HUES6 (cell line): ENCODE results near the gene GSTA2.

Experiments
- H3K27ac ChIP-seq: 2 replicates; pipeline ENCODE4 v1.7.0; 2013; ENCODE audit warnings: low read depth, mild to moderate bottlenecking, low read length, inconsistent platforms
- H3K27me3 ChIP-seq: 2 replicates; pipeline ENCODE4 v1.6.1; 2013; ENCODE audit warnings: low read length; ENCODE audit not compliant: control insufficient read depth, insufficient read depth
- H3K36me3 ChIP-seq: 2 replicates; pipeline ENCODE4 v1.6.1; 2013; ENCODE audit warnings: low read length; ENCODE audit not compliant: control insufficient read depth, insufficient read depth
- H3K4me1 ChIP-seq: 2 replicates; pipeline ENCODE4 v1.6.1; 2013; ENCODE audit warnings: low read length; ENCODE audit not compliant: control insufficient read depth, insufficient read depth
- H3K4me3 ChIP-seq: 2 replicates; pipeline ENCODE4 v1.5.1; 2013; ENCODE audit warnings: low read depth, low read length
- H3K9ac ChIP-seq: one replicate; pipeline ENCODE4 v1.6.1; 2013; ENCODE audit warnings: mild to moderate bottlenecking, low read length
- H3K9me3 ChIP-seq: 2 replicates; pipeline ENCODE4 v1.6.1; 2013; ENCODE audit warnings: low read depth, low read length; ENCODE audit not compliant: control insufficient read depth, insufficient read depth

Gene GSTA2

DNA sequence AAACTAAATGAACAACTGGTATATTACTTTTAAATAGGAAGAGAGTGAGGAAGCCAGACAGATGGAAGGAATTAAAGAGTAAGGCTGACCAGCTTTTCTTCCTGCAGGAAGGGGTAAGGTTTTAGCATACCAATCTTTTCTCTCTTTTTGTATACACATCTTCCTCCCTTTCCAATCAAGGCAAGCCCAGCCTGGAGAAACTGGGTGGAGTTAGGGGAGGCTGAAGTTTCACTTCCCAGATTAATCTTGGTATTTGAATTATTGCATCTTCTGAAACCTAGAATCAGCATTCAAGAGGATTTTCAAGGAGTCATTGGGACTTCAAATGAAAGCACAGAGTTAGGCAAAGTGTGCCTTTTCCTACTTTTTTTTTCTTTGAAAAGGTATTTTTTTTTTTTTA, 59.2 kb downstream of the GSTA2 start:
- H3K9ac ChIP-seq = no peak overlapping the region
- H3K4me1 ChIP-seq = no peaks in the 10 kb centered on the region
- H3K9me3 ChIP-seq = peaks cover 18% of the 10 kb centered on the region
- no peaks in the 10 kb centered on the region for H3K36me3 ChIP-seq
- no peak overlapping the region for H3K27ac ChIP-seq
- no peaks in the 10 kb centered on the region for H3K27me3 ChIP-seq
- H3K4me3 ChIP-seq = no peak overlapping the region
